ENCODE results near the gene ACTL6B. TPM values are rescaled to one million over a fixed set of nuclear protein-coding genes. Genes with fewer than 3 reads are reported as not detected.

The ACTL6B gene
- total and polyA plus RNA-seq, 2 of the 13 experiments (the other 11 are each of a cell fraction or from before 2014, with no cell fraction given) = not detected

DNA sequence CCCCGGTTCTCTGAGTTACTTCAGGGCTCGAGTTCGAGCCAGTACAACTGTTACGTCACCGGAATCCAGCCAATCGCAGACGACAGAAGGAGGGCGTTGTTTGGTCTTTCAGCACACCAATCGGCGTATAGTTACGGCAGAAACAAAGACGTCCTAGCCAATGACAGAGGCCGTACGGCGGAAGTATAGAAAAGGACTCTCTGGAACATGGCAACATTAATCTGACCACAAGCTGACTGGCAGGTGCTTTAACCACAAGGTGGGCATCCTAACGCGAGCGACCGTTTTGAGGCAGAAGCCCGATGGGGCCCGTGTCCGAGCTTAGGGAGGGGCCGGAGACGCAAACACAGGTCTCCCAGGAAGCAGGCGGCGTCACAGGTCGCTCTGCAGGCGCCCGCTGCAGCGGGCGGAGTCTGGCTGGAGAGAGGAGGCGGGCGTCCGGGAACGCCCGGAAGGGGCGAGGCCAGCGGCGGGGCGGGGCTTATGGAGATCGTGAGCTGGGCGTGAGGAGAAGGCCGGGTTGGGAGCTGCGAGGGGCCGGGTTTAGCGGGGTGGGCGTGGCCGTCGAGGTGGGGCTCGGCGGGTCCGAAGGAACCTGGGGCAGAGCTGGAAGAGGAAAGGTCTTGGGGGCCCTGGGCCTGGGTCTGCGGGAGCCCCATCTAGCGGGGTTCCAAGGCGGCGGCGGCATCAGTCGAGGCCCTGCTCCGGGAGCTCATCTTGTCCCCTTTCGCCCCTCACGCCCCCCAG lies 44.1 kb downstream of the ACTL6B start, which contains the start of gene MOSPD3 (continued):
- TF ChIP-seq, protein P1, sequence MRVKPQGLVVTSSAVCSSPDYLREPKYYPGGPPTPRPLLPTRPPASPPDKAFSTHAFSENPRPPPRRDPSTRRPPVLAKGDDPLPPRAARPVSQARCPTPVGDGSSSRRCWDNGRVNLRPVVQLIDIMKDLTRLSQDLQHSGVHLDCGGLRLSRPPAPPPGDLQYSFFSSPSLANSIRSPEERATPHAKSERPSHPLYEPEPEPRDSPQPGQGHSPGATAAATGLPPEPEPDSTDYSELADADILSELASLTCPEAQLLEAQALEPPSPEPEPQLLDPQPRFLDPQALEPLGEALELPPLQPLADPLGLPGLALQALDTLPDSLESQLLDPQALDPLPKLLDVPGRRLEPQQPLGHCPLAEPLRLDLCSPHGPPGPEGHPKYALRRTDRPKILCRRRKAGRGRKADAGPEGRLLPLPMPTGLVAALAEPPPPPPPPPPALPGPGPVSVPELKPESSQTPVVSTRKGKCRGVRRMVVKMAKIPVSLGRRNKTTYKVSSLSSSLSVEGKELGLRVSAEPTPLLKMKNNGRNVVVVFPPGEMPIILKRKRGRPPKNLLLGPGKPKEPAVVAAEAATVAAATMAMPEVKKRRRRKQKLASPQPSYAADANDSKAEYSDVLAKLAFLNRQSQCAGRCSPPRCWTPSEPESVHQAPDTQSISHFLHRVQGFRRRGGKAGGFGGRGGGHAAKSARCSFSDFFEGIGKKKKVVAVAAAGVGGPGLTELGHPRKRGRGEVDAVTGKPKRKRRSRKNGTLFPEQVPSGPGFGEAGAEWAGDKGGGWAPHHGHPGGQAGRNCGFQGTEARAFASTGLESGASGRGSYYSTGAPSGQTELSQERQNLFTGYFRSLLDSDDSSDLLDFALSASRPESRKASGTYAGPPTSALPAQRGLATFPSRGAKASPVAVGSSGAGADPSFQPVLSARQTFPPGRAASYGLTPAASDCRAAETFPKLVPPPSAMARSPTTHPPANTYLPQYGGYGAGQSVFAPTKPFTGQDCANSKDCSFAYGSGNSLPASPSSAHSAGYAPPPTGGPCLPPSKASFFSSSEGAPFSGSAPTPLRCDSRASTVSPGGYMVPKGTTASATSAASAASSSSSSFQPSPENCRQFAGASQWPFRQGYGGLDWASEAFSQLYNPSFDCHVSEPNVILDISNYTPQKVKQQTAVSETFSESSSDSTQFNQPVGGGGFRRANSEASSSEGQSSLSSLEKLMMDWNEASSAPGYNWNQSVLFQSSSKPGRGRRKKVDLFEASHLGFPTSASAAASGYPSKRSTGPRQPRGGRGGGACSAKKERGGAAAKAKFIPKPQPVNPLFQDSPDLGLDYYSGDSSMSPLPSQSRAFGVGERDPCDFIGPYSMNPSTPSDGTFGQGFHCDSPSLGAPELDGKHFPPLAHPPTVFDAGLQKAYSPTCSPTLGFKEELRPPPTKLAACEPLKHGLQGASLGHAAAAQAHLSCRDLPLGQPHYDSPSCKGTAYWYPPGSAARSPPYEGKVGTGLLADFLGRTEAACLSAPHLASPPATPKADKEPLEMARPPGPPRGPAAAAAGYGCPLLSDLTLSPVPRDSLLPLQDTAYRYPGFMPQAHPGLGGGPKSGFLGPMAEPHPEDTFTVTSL (CRISPR knock-in tag; IDR thresholded peaks at IDR 0.05; ENCODE audit: borderline replicate concordance) = no peak
- peak; percentile 72; the same call in 1 of the 2 replicates for TF ChIP-seq ZNF816 (CRISPR knock-in tag; IDR thresholded peaks at IDR 0.05; ENCODE audit: borderline replicate concordance)
- no peak for TF ChIP-seq ZNF260 (CRISPR knock-in tag; IDR thresholded peaks at IDR 0.05; ENCODE audit: borderline replicate concordance, low read depth)
- TF ChIP-seq ZNF484 (CRISPR knock-in tag; IDR thresholded peaks at IDR 0.05; ENCODE audit: borderline replicate concordance, low read depth) = no peak
- no peak for TF ChIP-seq EED (CRISPR knock-in tag; IDR thresholded peaks at IDR 0.05)
- no peak for TF ChIP-seq ATM (IDR thresholded peaks at IDR 0.05; ENCODE audit: borderline replicate concordance)
- TF ChIP-seq, protein P2, sequence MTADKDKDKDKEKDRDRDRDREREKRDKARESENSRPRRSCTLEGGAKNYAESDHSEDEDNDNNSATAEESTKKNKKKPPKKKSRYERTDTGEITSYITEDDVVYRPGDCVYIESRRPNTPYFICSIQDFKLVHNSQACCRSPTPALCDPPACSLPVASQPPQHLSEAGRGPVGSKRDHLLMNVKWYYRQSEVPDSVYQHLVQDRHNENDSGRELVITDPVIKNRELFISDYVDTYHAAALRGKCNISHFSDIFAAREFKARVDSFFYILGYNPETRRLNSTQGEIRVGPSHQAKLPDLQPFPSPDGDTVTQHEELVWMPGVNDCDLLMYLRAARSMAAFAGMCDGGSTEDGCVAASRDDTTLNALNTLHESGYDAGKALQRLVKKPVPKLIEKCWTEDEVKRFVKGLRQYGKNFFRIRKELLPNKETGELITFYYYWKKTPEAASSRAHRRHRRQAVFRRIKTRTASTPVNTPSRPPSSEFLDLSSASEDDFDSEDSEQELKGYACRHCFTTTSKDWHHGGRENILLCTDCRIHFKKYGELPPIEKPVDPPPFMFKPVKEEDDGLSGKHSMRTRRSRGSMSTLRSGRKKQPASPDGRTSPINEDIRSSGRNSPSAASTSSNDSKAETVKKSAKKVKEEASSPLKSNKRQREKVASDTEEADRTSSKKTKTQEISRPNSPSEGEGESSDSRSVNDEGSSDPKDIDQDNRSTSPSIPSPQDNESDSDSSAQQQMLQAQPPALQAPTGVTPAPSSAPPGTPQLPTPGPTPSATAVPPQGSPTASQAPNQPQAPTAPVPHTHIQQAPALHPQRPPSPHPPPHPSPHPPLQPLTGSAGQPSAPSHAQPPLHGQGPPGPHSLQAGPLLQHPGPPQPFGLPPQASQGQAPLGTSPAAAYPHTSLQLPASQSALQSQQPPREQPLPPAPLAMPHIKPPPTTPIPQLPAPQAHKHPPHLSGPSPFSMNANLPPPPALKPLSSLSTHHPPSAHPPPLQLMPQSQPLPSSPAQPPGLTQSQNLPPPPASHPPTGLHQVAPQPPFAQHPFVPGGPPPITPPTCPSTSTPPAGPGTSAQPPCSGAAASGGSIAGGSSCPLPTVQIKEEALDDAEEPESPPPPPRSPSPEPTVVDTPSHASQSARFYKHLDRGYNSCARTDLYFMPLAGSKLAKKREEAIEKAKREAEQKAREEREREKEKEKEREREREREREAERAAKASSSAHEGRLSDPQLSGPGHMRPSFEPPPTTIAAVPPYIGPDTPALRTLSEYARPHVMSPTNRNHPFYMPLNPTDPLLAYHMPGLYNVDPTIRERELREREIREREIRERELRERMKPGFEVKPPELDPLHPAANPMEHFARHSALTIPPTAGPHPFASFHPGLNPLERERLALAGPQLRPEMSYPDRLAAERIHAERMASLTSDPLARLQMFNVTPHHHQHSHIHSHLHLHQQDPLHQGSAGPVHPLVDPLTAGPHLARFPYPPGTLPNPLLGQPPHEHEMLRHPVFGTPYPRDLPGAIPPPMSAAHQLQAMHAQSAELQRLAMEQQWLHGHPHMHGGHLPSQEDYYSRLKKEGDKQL (CRISPR knock-in tag; IDR thresholded peaks at IDR 0.05; ENCODE audit: low read depth) = no peak
- no peak for TF ChIP-seq PHF20 (CRISPR knock-in tag; IDR thresholded peaks at IDR 0.05)
- TF ChIP-seq, protein P3, sequence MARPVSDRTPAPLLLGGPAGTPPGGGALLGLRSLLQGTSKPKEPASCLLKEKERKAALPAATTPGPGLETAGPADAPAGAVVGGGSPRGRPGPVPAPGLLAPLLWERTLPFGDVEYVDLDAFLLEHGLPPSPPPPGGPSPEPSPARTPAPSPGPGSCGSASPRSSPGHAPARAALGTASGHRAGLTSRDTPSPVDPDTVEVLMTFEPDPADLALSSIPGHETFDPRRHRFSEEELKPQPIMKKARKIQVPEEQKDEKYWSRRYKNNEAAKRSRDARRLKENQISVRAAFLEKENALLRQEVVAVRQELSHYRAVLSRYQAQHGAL (CRISPR knock-in tag; IDR thresholded peaks at IDR 0.05; ENCODE audit: not compliant biosample characterization) = no peak
- TF ChIP-seq, protein P4, sequence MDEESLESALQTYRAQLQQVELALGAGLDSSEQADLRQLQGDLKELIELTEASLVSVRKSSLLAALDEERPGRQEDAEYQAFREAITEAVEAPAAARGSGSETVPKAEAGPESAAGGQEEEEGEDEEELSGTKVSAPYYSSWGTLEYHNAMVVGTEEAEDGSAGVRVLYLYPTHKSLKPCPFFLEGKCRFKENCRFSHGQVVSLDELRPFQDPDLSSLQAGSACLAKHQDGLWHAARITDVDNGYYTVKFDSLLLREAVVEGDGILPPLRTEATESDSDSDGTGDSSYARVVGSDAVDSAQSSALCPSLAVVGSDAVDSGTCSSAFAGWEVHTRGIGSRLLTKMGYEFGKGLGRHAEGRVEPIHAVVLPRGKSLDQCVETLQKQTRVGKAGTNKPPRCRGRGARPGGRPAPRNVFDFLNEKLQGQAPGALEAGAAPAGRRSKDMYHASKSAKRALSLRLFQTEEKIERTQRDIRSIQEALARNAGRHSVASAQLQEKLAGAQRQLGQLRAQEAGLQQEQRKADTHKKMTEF (CRISPR knock-in tag; IDR thresholded peaks at IDR 0.05) = 0 out of 2 replicates have a peak, but pooled peaks have one; percentile 62
- TF ChIP-seq, protein P5, sequence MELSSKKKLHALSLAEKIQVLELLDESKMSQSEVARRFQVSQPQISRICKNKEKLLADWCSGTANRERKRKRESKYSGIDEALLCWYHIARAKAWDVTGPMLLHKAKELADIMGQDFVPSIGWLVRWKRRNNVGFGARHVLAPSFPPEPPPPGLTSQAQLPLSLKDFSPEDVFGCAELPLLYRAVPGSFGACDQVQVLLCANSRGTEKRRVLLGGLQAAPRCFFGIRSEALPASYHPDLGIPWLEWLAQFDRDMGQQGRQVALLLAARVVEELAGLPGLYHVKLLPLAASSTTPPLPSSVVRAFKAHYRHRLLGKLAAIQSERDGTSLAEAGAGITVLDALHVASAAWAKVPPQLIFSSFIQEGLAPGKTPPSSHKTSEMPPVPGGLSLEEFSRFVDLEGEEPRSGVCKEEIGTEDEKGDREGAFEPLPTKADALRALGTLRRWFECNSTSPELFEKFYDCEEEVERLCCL (CRISPR knock-in tag; IDR thresholded peaks at IDR 0.05; ENCODE audit: borderline replicate concordance) = no peak
- 0 out of 2 replicates have a peak, but pooled peaks have one; percentile 22 for TF ChIP-seq ELF3 (CRISPR knock-in tag; IDR thresholded peaks at IDR 0.05)
- TF ChIP-seq ZNF235 (CRISPR knock-in tag; IDR thresholded peaks at IDR 0.05; ENCODE audit: borderline replicate concordance) = no peak
